Keratinocyte (primary cell): ENCODE measurements around the gene DAPK2. TPM values are rescaled to one million over a fixed set of nuclear protein-coding genes. Genes with fewer than 3 reads are reported as not detected.

Experiments used
- DNase-seq: peaks from one replicate; pipeline ENCODE4 v3.0.0-alpha.2; 2011; ENCODE audit warnings: low read depth, missing footprints, low spot score
- FAIRE-seq: peaks from 2 replicates; lab custom pipeline; 2011; peaks lifted over from hg19 to GRCh38; lab: Jason Lieb, UNC
- H2AFZ ChIP-seq: 2 replicates; pipeline ENCODE4 v1.6.0; 2012; ENCODE audit warnings: low read length, control low read depth, inconsistent platforms; ENCODE audit not compliant: control insufficient read depth
- H3K27ac ChIP-seq: 2 replicates; pipeline ENCODE4 v1.5.1; 2011; ENCODE audit warnings: low read length; ENCODE audit not compliant: control insufficient read depth, insufficient read depth
- H3K27me3 ChIP-seq: 3 replicates; pipeline ENCODE4 v1.6.0; 2011; ENCODE audit warnings: low read length; ENCODE audit not compliant: control insufficient read depth, insufficient read depth; ENCODE audit errors: extremely low read depth
- H3K36me3 ChIP-seq, 2 experiments: 2 replicates in 1 of 2; 3 replicates in 1 of 2; pipeline ENCODE4 v1.5.1; 2011; ENCODE audit warnings: low read length in 2 of 2, mild to moderate bottlenecking in 1 of 2; ENCODE audit not compliant: control insufficient read depth in 2 of 2, insufficient read depth in 2 of 2; ENCODE audit errors: extremely low read depth in 1 of 2
- H3K4me1 ChIP-seq: 3 replicates; pipeline ENCODE4 v1.5.1; 2011; ENCODE audit warnings: low read length; ENCODE audit not compliant: control insufficient read depth, insufficient read depth; ENCODE audit errors: extremely low read depth
- H3K4me2 ChIP-seq: 3 replicates; pipeline ENCODE4 v1.6.0; 2011; ENCODE audit warnings: low read depth, low read length; ENCODE audit not compliant: control insufficient read depth, insufficient read depth; ENCODE audit errors: extremely low read depth
- H3K4me3 ChIP-seq, 3 experiments: fragments of 200-600 bp in 1 of 3; sonication (generic) in 1 of 3; 2 replicates in 2 of 3; 3 replicates in 1 of 3; pipeline ENCODE4 v1.5.1; 2011 to 2016; ENCODE audit warnings: low read length in 3 of 3, mild to moderate bottlenecking in 3 of 3, control low read depth in 2 of 3, inconsistent platforms in 1 of 3, low read depth in 1 of 3, mixed read lengths in 1 of 3, mixed run types in 1 of 3, moderate library complexity in 1 of 3; ENCODE audit not compliant: control insufficient read depth in 2 of 3, insufficient read depth in 2 of 3; ENCODE audit errors: extremely low read depth in 1 of 3
- H3K79me2 ChIP-seq: 2 replicates; pipeline ENCODE4 v1.6.0; 2012; ENCODE audit warnings: low read length; ENCODE audit not compliant: control insufficient read depth, insufficient read depth
- H3K9ac ChIP-seq: 3 replicates; pipeline ENCODE4 v1.6.0; 2011; ENCODE audit warnings: low read length; ENCODE audit not compliant: control insufficient read depth, insufficient read depth; ENCODE audit errors: extremely low read depth
- H3K9me1 ChIP-seq: 3 replicates; pipeline ENCODE4 v1.6.0; 2011; ENCODE audit warnings: low read length; ENCODE audit not compliant: control insufficient read depth, insufficient read depth; ENCODE audit errors: extremely low read depth
- H3K9me3 ChIP-seq: 2 replicates; pipeline ENCODE4 v1.5.1; 2012; ENCODE audit warnings: low read depth, low read length; ENCODE audit not compliant: control insufficient read depth
- H4K20me1 ChIP-seq: 3 replicates; pipeline ENCODE4 v1.6.0; 2011; ENCODE audit warnings: low read length; ENCODE audit not compliant: control insufficient read depth, insufficient read depth; ENCODE audit errors: extremely low read depth
- EZH2 ChIP-seq: IDR thresholded peaks from one replicate; pipeline ENCODE4 v1.6.1; 2012; ENCODE audit warnings: inconsistent platforms, mild to moderate bottlenecking, low read length, moderate library complexity
- dilution Hi-C: fragments of 300-500 bp; cut with MboI; formaldehyde crosslinking; loops from one replicate; pipeline ENCODE4 v1.7.0; 2020; ENCODE audit warnings: low sequenced_read_pairs; ENCODE audit not compliant: extremely low pct_ligation_motif_present
- polyA plus RNA-seq, 5 experiments: library from polyadenylated mRNA; depleted of rRNA in 3 of 5; stranded (reverse) in 3 of 5; stranded (forward) in 1 of 5; unstranded in 1 of 5; fragments of >200 nt; gene quantifications; 1 replicate in 1 of 5; 2 replicates in 3 of 5; 3 replicates in 1 of 5; pipeline versions ENCODE4 v1.2.1 to v1.2.3, GENCODE V29; 2011 to 2012; ENCODE audit warnings: missing spikeins in 2 of 5, low read depth in 1 of 5, low replicate concordance in 1 of 5
- TF ChIP-seq, protein P1 (sequence below), 3 experiments: IDR thresholded peaks in 1 of 3; conservative IDR thresholded peaks in 1 of 3; optimal IDR thresholded peaks in 1 of 3; 2 replicates in 2 of 3; 3 replicates in 1 of 3; pipeline versions ENCODE3 to v1.5.1; 2011; ENCODE audit warnings: low read length in 3 of 3, mild to moderate bottlenecking in 3 of 3, moderate library complexity in 2 of 3, control low read depth in 1 of 3, inconsistent platforms in 1 of 3; ENCODE audit not compliant: insufficient read depth in 2 of 3; ENCODE audit errors: extremely low read depth in 1 of 3

Gene DAPK2
- polyA plus RNA-seq, 1 donor (not counting 4 experiments of a cell fraction or from before 2014, with no cell fraction given): 1.4 TPM

DNA sequence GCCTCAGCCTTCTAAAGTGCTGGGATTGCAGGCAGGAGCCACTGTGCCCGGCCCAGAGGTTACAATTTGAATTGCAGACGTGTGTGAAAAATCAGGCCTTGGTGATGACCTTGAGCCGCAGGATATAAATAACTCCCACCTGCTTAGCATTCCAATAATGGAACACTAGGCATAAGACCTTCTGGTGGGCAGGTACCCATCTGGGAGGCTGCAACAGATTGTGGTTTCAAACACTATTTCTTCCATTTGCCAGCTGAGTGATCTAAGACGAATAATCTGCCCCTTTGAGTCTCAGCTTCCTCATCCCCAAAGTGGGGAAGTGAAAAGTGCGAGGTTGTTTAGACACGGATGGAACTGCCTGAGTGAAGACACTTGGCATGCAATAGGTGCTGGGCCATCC is 164.9 kb downstream of the DAPK2 start:
- Histone ChIP-seq H3K27ac (no peak overlapping the region), H3K4me2 (no peak overlapping the region), H3K79me2 (no peaks in the 10 kb centered on the region), H4K20me1 (no peaks in the 10 kb centered on the region), H3K4me1 (no peaks in the 10 kb centered on the region), H3K9ac (no peak overlapping the region), H3K4me3 (no peak overlapping the region), H3K27me3 (no peaks in the 10 kb centered on the region), H2AFZ (no peak overlapping the region), H3K36me3 (no peaks in the 10 kb centered on the region), H3K9me1 (no peaks in the 10 kb centered on the region), H3K9me3 (no peaks in the 10 kb centered on the region)
- dilution Hi-C loops: no loop called here
- DNase-seq (no peak), FAIRE-seq (no peak)
- TF ChIP-seq, protein P1, sequence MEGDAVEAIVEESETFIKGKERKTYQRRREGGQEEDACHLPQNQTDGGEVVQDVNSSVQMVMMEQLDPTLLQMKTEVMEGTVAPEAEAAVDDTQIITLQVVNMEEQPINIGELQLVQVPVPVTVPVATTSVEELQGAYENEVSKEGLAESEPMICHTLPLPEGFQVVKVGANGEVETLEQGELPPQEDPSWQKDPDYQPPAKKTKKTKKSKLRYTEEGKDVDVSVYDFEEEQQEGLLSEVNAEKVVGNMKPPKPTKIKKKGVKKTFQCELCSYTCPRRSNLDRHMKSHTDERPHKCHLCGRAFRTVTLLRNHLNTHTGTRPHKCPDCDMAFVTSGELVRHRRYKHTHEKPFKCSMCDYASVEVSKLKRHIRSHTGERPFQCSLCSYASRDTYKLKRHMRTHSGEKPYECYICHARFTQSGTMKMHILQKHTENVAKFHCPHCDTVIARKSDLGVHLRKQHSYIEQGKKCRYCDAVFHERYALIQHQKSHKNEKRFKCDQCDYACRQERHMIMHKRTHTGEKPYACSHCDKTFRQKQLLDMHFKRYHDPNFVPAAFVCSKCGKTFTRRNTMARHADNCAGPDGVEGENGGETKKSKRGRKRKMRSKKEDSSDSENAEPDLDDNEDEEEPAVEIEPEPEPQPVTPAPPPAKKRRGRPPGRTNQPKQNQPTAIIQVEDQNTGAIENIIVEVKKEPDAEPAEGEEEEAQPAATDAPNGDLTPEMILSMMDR (optimal IDR thresholded peaks at IDR 0.05 in 1 of 3, IDR thresholded peaks at IDR 0.05 in 1 of 3, conservative IDR thresholded peaks at IDR 0.05 in 1 of 3; ENCODE audit: extremely low read depth in 1 of 3, insufficient read depth in 2 of 3, low read length in 3 of 3): no peak
- no peak for TF ChIP-seq EZH2

DNA sequence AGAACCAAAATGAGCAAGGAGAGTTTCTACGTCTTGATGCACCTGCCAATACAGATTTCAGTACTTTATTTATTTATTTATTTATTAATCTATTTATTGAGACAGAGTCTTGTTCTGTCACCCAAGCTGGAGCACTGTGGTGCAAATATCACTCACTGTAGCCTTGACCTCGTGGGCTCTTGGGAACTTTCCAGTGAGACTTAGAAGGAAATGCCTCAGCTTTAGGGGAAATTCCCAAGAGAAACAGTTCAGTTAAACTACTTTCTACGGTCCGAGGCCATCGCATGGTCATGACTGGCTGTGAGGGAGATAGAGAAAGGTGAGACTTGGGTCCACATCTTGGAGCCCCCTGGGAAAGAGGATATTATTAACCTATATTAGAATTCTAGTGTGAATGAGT is 165.5 kb downstream of the DAPK2 start:
- FAIRE-seq: no peak
- no peak overlapping the region for H3K4me3 ChIP-seq

More for the DNA sequence above, 165.5 kb downstream of the DAPK2 start:
- no peak for TF ChIP-seq EZH2
- TF ChIP-seq, protein P1 (optimal IDR thresholded peaks at IDR 0.05 in 1 of 3, IDR thresholded peaks at IDR 0.05 in 1 of 3, conservative IDR thresholded peaks at IDR 0.05 in 1 of 3; ENCODE audit: extremely low read depth in 1 of 3, insufficient read depth in 2 of 3, low read length in 3 of 3): no peak
- Histone ChIP-seq H3K27ac (no peak overlapping the region), H4K20me1 (no peaks in the 10 kb centered on the region), H3K79me2 (no peaks in the 10 kb centered on the region), H3K9me1 (no peaks in the 10 kb centered on the region), H3K27me3 (no peaks in the 10 kb centered on the region), H3K4me1 (no peaks in the 10 kb centered on the region), H2AFZ (no peak overlapping the region), H3K9ac (no peak overlapping the region), H3K9me3 (no peaks in the 10 kb centered on the region), H3K36me3 (no peaks in the 10 kb centered on the region), H3K4me2 (no peak overlapping the region)
- DNase-seq: no peak
- dilution Hi-C loops: no loop called here
